Endothelial cell of umbilical vein (primary cell): ENCODE measurements around the gene LARP1. TPM values are rescaled to one million over a fixed set of nuclear protein-coding genes. Genes with fewer than 3 reads are reported as not detected.

ENCODE experiments used
- BruUV-seq: library from RNA; stranded (reverse); fragments of 400-500 nt; replicated peaks from 2 replicates; lab custom pipeline; 2021; lab: Mats Ljungman, UMichigan
- CTCF ChIA-PET: fragments of 300-600, 350-600 bp; sonication (Branson Sonifier 250); formaldehyde crosslinking; loops from one replicate; lab custom pipeline; 2021; ENCODE audit warnings: antibody characterized with exemption, inconsistent platforms; lab: Charles Lee
- POLR2A ChIA-PET: fragments of 300-600, 350-600 bp; sonication (Branson Sonifier 250); formaldehyde crosslinking; loops from one replicate; lab custom pipeline; 2021; ENCODE audit warnings: antibody characterized with exemption, inconsistent platforms; lab: Charles Lee
- DNase-seq: peaks from one replicate; pipeline ENCODE4 v3.0.0-alpha.2; 2011; ENCODE audit warnings: low read depth, low spot score
- FAIRE-seq: peaks from 2 replicates; lab custom pipeline; 2011; peaks lifted over from hg19 to GRCh38; lab: Jason Lieb, UNC
- H2AFZ ChIP-seq: 2 replicates; pipeline ENCODE4 v1.6.0; 2012; ENCODE audit warnings: low read depth, low read length, control low read depth, inconsistent platforms
- H3K27ac ChIP-seq: 2 replicates; pipeline ENCODE4 v1.5.1; 2011; ENCODE audit warnings: low read depth, mild to moderate bottlenecking, control low read depth, low read length, moderate library complexity; ENCODE audit not compliant: insufficient read depth
- H3K27me3 ChIP-seq, 2 experiments: 2 replicates each; pipeline versions ENCODE4 v1.6.0 to v1.6.1; 2011; ENCODE audit warnings: low read length in 2 of 2, mixed read lengths in 1 of 2; ENCODE audit not compliant: control insufficient read depth in 2 of 2, insufficient read depth in 2 of 2
- H3K36me3 ChIP-seq, 2 experiments: 2 replicates in 1 of 2; 3 replicates in 1 of 2; pipeline ENCODE4 v1.5.1; 2011; ENCODE audit warnings: low read length in 2 of 2, mild to moderate bottlenecking in 1 of 2, moderate library complexity in 1 of 2; ENCODE audit not compliant: control insufficient read depth in 2 of 2, insufficient read depth in 2 of 2; ENCODE audit errors: extremely low read depth in 1 of 2
- H3K4me1 ChIP-seq: 3 replicates; pipeline ENCODE4 v1.5.1; 2011; ENCODE audit warnings: mild to moderate bottlenecking, low read length; ENCODE audit not compliant: control insufficient read depth, insufficient read depth; ENCODE audit errors: extremely low read depth
- H3K4me2 ChIP-seq: 2 replicates; pipeline ENCODE4 v1.6.1; 2011; ENCODE audit warnings: low read length, control low read depth, mixed read lengths; ENCODE audit not compliant: insufficient read depth
- H3K4me3 ChIP-seq, 3 experiments: fragments of 200-600 bp in 1 of 3; sonication (generic), shearing (Covaris generic) in 1 of 3; replicated peaks in 1 of 3; 2 replicates each; pipeline ENCODE4 v1.5.1; 2011 to 2016; ENCODE audit warnings: control low read depth in 3 of 3, low read length in 3 of 3, mild to moderate bottlenecking in 2 of 3, inconsistent platforms in 1 of 3, low read depth in 1 of 3, moderate library complexity in 1 of 3; ENCODE audit not compliant: insufficient read depth in 1 of 3
- H3K79me2 ChIP-seq: 2 replicates; pipeline ENCODE4 v1.6.0; 2012; ENCODE audit warnings: low read length, inconsistent platforms; ENCODE audit not compliant: control insufficient read depth, insufficient read depth
- H3K9ac ChIP-seq: replicated peaks from 2 replicates; pipeline ENCODE3; 2011; ENCODE audit warnings: low read length, control low read depth; ENCODE audit not compliant: insufficient read depth; ENCODE audit errors: extremely low read depth
- H3K9me1 ChIP-seq: replicated peaks from 3 replicates; pipeline ENCODE4 v1.6.0; 2011; ENCODE audit warnings: mild to moderate bottlenecking, low read length; ENCODE audit not compliant: control insufficient read depth, insufficient read depth; ENCODE audit errors: extremely low read depth
- H3K9me3 ChIP-seq: replicated peaks from 2 replicates; pipeline ENCODE4 v1.5.1; 2012; ENCODE audit warnings: low read length, inconsistent platforms; ENCODE audit not compliant: control insufficient read depth, insufficient read depth
- H4K20me1 ChIP-seq: replicated peaks from 2 replicates; pipeline ENCODE3; 2011; ENCODE audit warnings: mild to moderate bottlenecking, low read length; ENCODE audit not compliant: control insufficient read depth, insufficient read depth; ENCODE audit errors: extremely low read depth
- EZH2 ChIP-seq: IDR thresholded peaks from 2 replicates; pipeline ENCODE4 v1.6.1; 2012; ENCODE audit warnings: borderline replicate concordance, low read depth, mild to moderate bottlenecking, moderate library complexity, low read length, inconsistent platforms; ENCODE audit not compliant: severe bottlenecking
- FOS ChIP-seq: IDR thresholded peaks from 2 replicates; pipeline ENCODE4 v1.6.1; 2011; ENCODE audit warnings: mild to moderate bottlenecking, low read length, moderate library complexity, borderline replicate concordance; ENCODE audit not compliant: insufficient read depth
- GATA2 ChIP-seq: IDR thresholded peaks from 2 replicates; pipeline ENCODE4 v1.7.0; 2011; ENCODE audit warnings: low read depth, mild to moderate bottlenecking, moderate library complexity, mixed read lengths, low read length; ENCODE audit not compliant: insufficient read length, insufficient read depth
- JUN ChIP-seq: IDR thresholded peaks from 2 replicates; pipeline ENCODE4 v1.6.1; 2011; ENCODE audit warnings: borderline replicate concordance, low read depth; ENCODE audit not compliant: insufficient read length, insufficient read depth
- MYC ChIP-seq: IDR thresholded peaks from one replicate; pipeline ENCODE4 v1.6.1; 2011; ENCODE audit warnings: mild to moderate bottlenecking, low read depth, low read length
- POLR2A ChIP-seq: IDR thresholded peaks from 2 replicates; pipeline ENCODE4 v1.6.1; 2012; ENCODE audit warnings: low read depth, mild to moderate bottlenecking, control low read depth, low read length
- POLR2AphosphoS5 ChIP-seq: IDR thresholded peaks from 2 replicates; pipeline ENCODE4 v1.6.1; 2012; ENCODE audit warnings: low read depth, mild to moderate bottlenecking, control low read depth, low read length, moderate library complexity; ENCODE audit not compliant: insufficient read depth
- dilution Hi-C: fragments of 300-500 bp; cut with MboI; formaldehyde crosslinking; loops from one replicate; pipeline ENCODE4 v1.15.0; 2019; ENCODE audit warnings: low sequenced_read_pairs; ENCODE audit not compliant: extremely low pct_ligation_motif_present
- intact Hi-C: fragments of 100-400 bp; cut with micrococcal nuclease; formaldehyde crosslinking; loops from one replicate; pipeline ENCODE4 v1.10.0; 2022
- polyA plus RNA-seq, 4 experiments: library from polyadenylated mRNA; depleted of rRNA in 3 of 4; stranded (reverse) in 3 of 4; unstranded in 1 of 4; fragments of >200 nt; gene quantifications; 2 replicates each; pipeline versions ENCODE4 v1.2.1 to v1.2.3, GENCODE V29; 2011 to 2012; ENCODE audit warnings: missing spikeins in 1 of 4
- total RNA-seq: library from RNA; stranded (reverse); gene quantifications from 2 replicates; pipeline ENCODE4 v1.2.3, GENCODE V29; 2021
- TF ChIP-seq, protein P1 (sequence below), 2 donors: IDR thresholded peaks; 1 replicate in 1 of 2; 2 replicates in 1 of 2; pipeline ENCODE4 v1.5.1; 2011; ENCODE audit warnings: low read length in 2 of 2, mild to moderate bottlenecking in 2 of 2, moderate library complexity in 2 of 2, control low read depth in 1 of 2, inconsistent platforms in 1 of 2, low read depth in 1 of 2; ENCODE audit not compliant: insufficient read depth in 1 of 2; ENCODE audit errors: extremely low read depth in 1 of 2
- TF ChIP-seq, protein P2 (sequence below): IDR thresholded peaks from 2 replicates; pipeline ENCODE4 v1.6.1; 2011; ENCODE audit not compliant: insufficient read depth, insufficient read length

The LARP1 gene
- total and polyA plus RNA-seq, 2 donors (not counting 3 experiments of a cell fraction or from before 2014, with no cell fraction given): 70.4 to 252 TPM

DNA sequence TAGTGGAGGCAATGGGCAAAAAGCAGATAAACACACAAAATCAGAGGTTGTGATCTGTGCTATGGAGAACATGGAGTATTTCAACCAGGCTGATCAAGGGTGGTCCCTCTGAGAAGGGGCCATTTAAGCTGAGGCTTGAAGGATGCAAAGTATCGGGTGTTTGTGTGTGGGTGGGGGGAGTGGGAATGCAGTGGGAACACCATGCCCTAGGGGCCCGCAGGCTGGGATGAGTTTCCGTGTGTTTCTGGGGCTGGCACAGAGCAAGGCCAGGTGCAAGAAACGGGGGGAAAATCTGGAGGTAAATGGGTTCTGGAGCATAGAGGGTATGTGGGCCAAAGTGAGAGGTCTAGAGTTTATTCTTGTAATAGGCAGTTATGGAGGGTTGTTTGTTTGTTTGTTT lies 13.8 kb upstream of the LARP1 start:
- POLR2A ChIA-PET: interaction anchor here (0.6 kb wide), 1 partner anchor 352 kb away, joined by 3 read pairs; no protein-coding TSS in a partner anchor

More for the DNA sequence above, 13.8 kb upstream of the LARP1 start:
- no peaks in the 10 kb centered on the region for H3K9me3 ChIP-seq
- CTCF ChIA-PET: interaction anchor here (1.1 kb wide), 1 partner anchor 29 kb away, joined by 3 read pairs; no protein-coding TSS in a partner anchor
- H3K79me2 ChIP-seq: no peaks in the 10 kb centered on the region
- H3K27me3 ChIP-seq: no peaks in the 10 kb centered on the region
- no peak for FAIRE-seq
- H4K20me1 ChIP-seq: no peaks in the 10 kb centered on the region
- H3K36me3 ChIP-seq: no peaks in the 10 kb centered on the region
- H3K4me1 ChIP-seq: no peaks in the 10 kb centered on the region
- H3K27ac ChIP-seq: no peak overlapping the region
- no peak overlapping the region for H3K4me3 ChIP-seq
- no peak overlapping the region for H3K9ac ChIP-seq
- intact Hi-C loops: no loop called here
- H3K4me2 ChIP-seq: no peak overlapping the region
- TF ChIP-seq, protein P1, sequence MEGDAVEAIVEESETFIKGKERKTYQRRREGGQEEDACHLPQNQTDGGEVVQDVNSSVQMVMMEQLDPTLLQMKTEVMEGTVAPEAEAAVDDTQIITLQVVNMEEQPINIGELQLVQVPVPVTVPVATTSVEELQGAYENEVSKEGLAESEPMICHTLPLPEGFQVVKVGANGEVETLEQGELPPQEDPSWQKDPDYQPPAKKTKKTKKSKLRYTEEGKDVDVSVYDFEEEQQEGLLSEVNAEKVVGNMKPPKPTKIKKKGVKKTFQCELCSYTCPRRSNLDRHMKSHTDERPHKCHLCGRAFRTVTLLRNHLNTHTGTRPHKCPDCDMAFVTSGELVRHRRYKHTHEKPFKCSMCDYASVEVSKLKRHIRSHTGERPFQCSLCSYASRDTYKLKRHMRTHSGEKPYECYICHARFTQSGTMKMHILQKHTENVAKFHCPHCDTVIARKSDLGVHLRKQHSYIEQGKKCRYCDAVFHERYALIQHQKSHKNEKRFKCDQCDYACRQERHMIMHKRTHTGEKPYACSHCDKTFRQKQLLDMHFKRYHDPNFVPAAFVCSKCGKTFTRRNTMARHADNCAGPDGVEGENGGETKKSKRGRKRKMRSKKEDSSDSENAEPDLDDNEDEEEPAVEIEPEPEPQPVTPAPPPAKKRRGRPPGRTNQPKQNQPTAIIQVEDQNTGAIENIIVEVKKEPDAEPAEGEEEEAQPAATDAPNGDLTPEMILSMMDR (IDR thresholded peaks at IDR 0.05; ENCODE audit: extremely low read depth in 1 of 2, insufficient read depth in 1 of 2, low read depth in 1 of 2, low read length in 2 of 2): no peak
- TF ChIP-seq FOS (no peak), GATA2 (no peak), EZH2 (no peak), JUN (no peak), POLR2A (no peak), MYC (no peak), POLR2AphosphoS5 (no peak)
- TF ChIP-seq, protein P2, sequence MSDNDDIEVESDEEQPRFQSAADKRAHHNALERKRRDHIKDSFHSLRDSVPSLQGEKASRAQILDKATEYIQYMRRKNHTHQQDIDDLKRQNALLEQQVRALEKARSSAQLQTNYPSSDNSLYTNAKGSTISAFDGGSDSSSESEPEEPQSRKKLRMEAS: no peak
- no TSS peak for BruUV-seq
- dilution Hi-C loops: no loop called here
- H3K9me1 ChIP-seq: no peaks in the 10 kb centered on the region
- no peak for DNase-seq
- H2AFZ ChIP-seq: no peak overlapping the region
